Neuronal stem cell (in vitro differentiated cells): ENCODE results near the gene APAF1.

Experiments
- DNase-seq: peaks from one replicate; pipeline ENCODE4 v3.0.0-alpha.2; 2013; ENCODE audit warnings: low spot score
- H2AFZ ChIP-seq: one replicate; pipeline ENCODE4 v1.6.1; 2013; ENCODE audit warnings: mild to moderate bottlenecking, low read length, inconsistent platforms
- H2AK5ac ChIP-seq: 2 replicates; pipeline ENCODE4 v1.6.1; 2013; ENCODE audit warnings: low read depth, mild to moderate bottlenecking, inconsistent platforms, low read length, moderate library complexity, mixed read lengths
- H2BK120ac ChIP-seq: 2 replicates; pipeline ENCODE4 v1.6.1; 2013; ENCODE audit warnings: low read depth, mild to moderate bottlenecking, inconsistent platforms, low read length, moderate library complexity, mixed read lengths
- H2BK12ac ChIP-seq: one replicate; pipeline ENCODE4 v1.6.1; 2013; ENCODE audit warnings: low read length, inconsistent platforms
- H2BK15ac ChIP-seq: 2 replicates; pipeline ENCODE4 v1.6.1; 2013; ENCODE audit warnings: mild to moderate bottlenecking, low read length, inconsistent platforms, mixed read lengths
- H2BK5ac ChIP-seq: one replicate; pipeline ENCODE4 v1.6.1; 2013; ENCODE audit warnings: inconsistent platforms, mild to moderate bottlenecking, low read length, moderate library complexity
- H3K14ac ChIP-seq: one replicate; pipeline ENCODE4 v1.6.1; 2013; ENCODE audit warnings: low read length, inconsistent platforms
- H3K18ac ChIP-seq: 2 replicates; pipeline ENCODE4 v1.6.1; 2013; ENCODE audit warnings: low read length, inconsistent platforms
- H3K23ac ChIP-seq: 2 replicates; pipeline ENCODE4 v1.6.1; 2013; ENCODE audit warnings: low read depth, mild to moderate bottlenecking, mixed read lengths, low read length, inconsistent platforms; ENCODE audit not compliant: poor library complexity
- H3K27ac ChIP-seq: replicated peaks from 3 replicates; pipeline ENCODE4 v1.5.1; 2013; ENCODE audit warnings: low read length, inconsistent platforms
- H3K27me3 ChIP-seq, 3 experiments: 2 replicates each; pipeline ENCODE4 v1.6.1; 2013; ENCODE audit warnings: low read length in 3 of 3, mild to moderate bottlenecking in 2 of 3, inconsistent platforms in 1 of 3, low read depth in 1 of 3, mixed read lengths in 1 of 3, moderate library complexity in 1 of 3; ENCODE audit not compliant: control insufficient read depth in 3 of 3, insufficient read depth in 3 of 3
- H3K36me3 ChIP-seq, 2 donors: replicated peaks in 1 of 2; 2 replicates each; pipeline ENCODE4 v1.6.1; 2013; ENCODE audit warnings: low read length in 2 of 2; ENCODE audit not compliant: control insufficient read depth in 2 of 2, insufficient read depth in 2 of 2
- H3K4ac ChIP-seq: 2 replicates; pipeline ENCODE4 v1.6.1; 2013; ENCODE audit warnings: inconsistent platforms, mild to moderate bottlenecking, low read length, moderate library complexity
- H3K4me1 ChIP-seq, 2 donors: 1 replicate in 1 of 2; 2 replicates in 1 of 2; pipeline ENCODE4 v1.6.1; 2013; ENCODE audit warnings: low read length in 2 of 2, low read depth in 1 of 2; ENCODE audit not compliant: control insufficient read depth in 2 of 2, insufficient read depth in 1 of 2
- H3K4me2 ChIP-seq: one replicate; pipeline ENCODE4 v1.6.1; 2013; ENCODE audit warnings: mild to moderate bottlenecking, low read length, inconsistent platforms; ENCODE audit not compliant: insufficient read depth, poor library complexity, severe bottlenecking
- H3K4me3 ChIP-seq, 2 donors: 2 replicates each; pipeline ENCODE4 v1.5.1; 2013; ENCODE audit warnings: low read length in 2 of 2, mild to moderate bottlenecking in 2 of 2, inconsistent platforms in 1 of 2, moderate library complexity in 1 of 2
- H3K79me1 ChIP-seq: one replicate; pipeline ENCODE4 v1.6.1; 2013; ENCODE audit warnings: low read depth, mild to moderate bottlenecking, inconsistent platforms, low read length, moderate library complexity
- H3K9ac ChIP-seq: one replicate; pipeline ENCODE4 v1.6.1; 2013; ENCODE audit warnings: mild to moderate bottlenecking, low read depth, low read length, inconsistent platforms; ENCODE audit not compliant: poor library complexity
- H3K9me3 ChIP-seq, 2 donors: replicated peaks in 1 of 2; 2 replicates each; pipeline versions ENCODE3 to v1.6.1; 2013; ENCODE audit warnings: low read length in 2 of 2, mild to moderate bottlenecking in 2 of 2, inconsistent platforms in 1 of 2, low read depth in 1 of 2, mixed read lengths in 1 of 2, moderate library complexity in 1 of 2; ENCODE audit not compliant: control insufficient read depth in 2 of 2, insufficient read depth in 1 of 2
- H4K8ac ChIP-seq: one replicate; pipeline ENCODE4 v1.6.1; 2013; ENCODE audit warnings: low read depth, mild to moderate bottlenecking, inconsistent platforms, low read length, moderate library complexity
- H4K91ac ChIP-seq: one replicate; pipeline ENCODE4 v1.6.1; 2013; ENCODE audit warnings: low read length, low read depth, mild to moderate bottlenecking, inconsistent platforms; ENCODE audit not compliant: poor library complexity
- WGBS, 2 donors: extraction: QIAGEN DNeasy Blood & Tissue Kit; methylation state at CpG; one replicate each; pipeline ENCODE4 v1.1.7; 2013; ENCODE audit warnings: missing lambda C conversion rate in 2 of 2, mixed read lengths in 1 of 2; ENCODE audit not compliant: insufficient read length in 2 of 2, insufficient replicate concordance in 1 of 2; ENCODE audit errors: extremely low coverage in 2 of 2; 5-methylcytosine and 5-hydroxymethylcytosine counted together

APAF1 gene

DNA sequence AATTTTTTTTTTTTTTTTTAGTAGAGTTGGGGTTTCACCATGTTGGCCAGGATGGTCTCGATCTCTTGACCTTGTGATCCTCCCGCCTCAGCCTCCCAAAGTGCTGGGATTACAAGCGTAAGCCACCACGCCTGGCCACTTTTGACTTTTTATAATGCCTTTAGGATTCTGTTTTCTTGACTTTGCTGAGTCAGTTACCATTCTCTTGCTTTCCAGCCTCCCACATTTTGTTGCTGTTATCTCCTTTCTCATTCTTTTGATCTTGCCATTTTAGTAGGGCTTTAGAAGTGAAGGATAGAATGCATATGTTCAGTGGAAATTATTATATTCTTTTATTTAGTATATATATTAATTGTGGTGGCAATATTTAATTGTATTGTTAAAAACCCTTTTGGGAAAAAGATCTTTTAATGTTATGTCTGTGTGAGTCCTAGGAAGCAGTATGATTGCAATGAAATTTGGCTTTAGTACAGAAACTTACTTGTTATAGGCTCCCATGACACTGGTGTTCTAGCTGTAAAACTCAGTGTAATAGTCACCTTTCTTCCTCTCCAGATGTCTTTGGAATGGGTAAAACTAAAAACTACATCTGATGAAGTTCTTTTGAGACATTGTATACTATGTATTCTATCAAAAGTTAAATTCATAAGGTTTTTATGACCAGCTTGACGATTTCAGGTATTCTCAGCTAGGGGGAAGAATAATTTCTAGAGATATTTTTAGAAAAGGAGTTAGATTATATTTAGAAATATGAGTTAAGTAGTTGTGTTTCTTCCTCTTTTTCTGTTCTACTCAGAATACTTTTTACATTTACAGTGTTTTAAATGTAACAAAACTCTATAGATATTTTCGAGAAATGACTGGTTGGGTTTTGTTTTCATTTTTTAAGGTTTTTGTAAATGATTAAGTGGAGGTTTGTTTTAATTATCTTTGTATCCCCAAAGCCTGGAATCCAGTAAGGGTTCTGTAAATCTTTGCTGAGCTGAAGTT lies 74.7 kb downstream of the APAF1 start:
- Histone ChIP-seq H4K91ac (no peak overlapping the region), H3K9me3 (no peaks in the 10 kb centered on the region), H2BK120ac (no peak overlapping the region), H3K23ac (no peak overlapping the region), H3K27ac (no peak overlapping the region), H3K79me1 (no peaks in the 10 kb centered on the region), H3K4me2 (no peak overlapping the region), H3K4me1 (no peaks in the 10 kb centered on the region), H3K18ac (no peak overlapping the region), H3K4me3 (no peak overlapping the region), H2AFZ (no peak overlapping the region), H3K36me3 (peaks cover 0 to 92% of the 10 kb centered on the region in 2 donors), H4K8ac (no peak overlapping the region), H2AK5ac (no peak overlapping the region), H3K4ac (no peak overlapping the region), H3K9ac (no peak overlapping the region), H3K27me3 (no peaks in the 10 kb centered on the region), H2BK12ac (no peak overlapping the region), H3K14ac (no peak overlapping the region), H2BK5ac (no peak overlapping the region), H2BK15ac (no peak overlapping the region)
- no peak for DNase-seq
- WGBS, 2 donors = no CpG with 5 or more reads among the region's 6 CpGs

DNA sequence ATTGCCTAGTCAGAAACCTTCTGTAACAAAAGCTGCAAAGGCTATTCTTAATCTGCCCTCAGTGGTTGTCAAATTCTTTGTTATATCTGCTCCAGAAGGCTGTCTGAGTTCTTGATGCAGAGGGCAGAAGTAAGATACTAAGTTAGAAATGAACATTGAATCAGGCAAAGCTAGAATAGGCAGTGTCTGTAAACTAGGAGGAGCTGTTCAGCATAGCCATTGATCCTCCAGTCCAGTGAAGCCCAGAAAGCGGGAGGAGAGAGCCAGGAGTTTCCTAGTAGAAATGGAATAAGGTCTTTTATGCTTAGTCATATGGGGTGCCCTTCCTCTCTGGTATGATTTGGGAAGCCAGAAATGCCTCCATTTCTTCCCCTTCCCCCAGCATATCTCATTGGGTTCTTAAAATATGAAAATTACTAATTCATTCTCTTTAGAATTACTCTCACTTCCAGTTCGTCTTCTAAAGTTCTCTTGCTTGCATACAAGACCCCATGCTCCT lies 76.2 kb downstream of the APAF1 start:
- no peak overlapping the region for H2AK5ac ChIP-seq
- H2BK5ac ChIP-seq = no peak overlapping the region
- no peaks in the 10 kb centered on the region for H3K9me3 ChIP-seq
- peaks cover 4 to 11% of the 10 kb centered on the region in 2 donors for H3K4me1 ChIP-seq
- H3K4ac ChIP-seq = no peak overlapping the region
- WGBS, 2 donors = no CpG with 5 or more reads among the region's 2 CpGs
- H3K27ac ChIP-seq = no peak overlapping the region
- no peak overlapping the region for H3K14ac ChIP-seq
- H3K79me1 ChIP-seq = no peaks in the 10 kb centered on the region
- no peak overlapping the region for H2AFZ ChIP-seq
- H2BK15ac ChIP-seq = no peak overlapping the region
- H2BK120ac ChIP-seq = no peak overlapping the region
- no peak overlapping the region for H3K4me3 ChIP-seq
- no peak overlapping the region for H2BK12ac ChIP-seq
- peaks cover 0 to 87% of the 10 kb centered on the region in 2 donors for H3K36me3 ChIP-seq
- no peak overlapping the region for H3K4me2 ChIP-seq
- H3K23ac ChIP-seq = no peak overlapping the region
- no peak for DNase-seq
- H3K18ac ChIP-seq = no peak overlapping the region
- H4K91ac ChIP-seq = no peak overlapping the region
- H3K9ac ChIP-seq = no peak overlapping the region
- H3K27me3 ChIP-seq = no peaks in the 10 kb centered on the region
- H4K8ac ChIP-seq = no peak overlapping the region

DNA sequence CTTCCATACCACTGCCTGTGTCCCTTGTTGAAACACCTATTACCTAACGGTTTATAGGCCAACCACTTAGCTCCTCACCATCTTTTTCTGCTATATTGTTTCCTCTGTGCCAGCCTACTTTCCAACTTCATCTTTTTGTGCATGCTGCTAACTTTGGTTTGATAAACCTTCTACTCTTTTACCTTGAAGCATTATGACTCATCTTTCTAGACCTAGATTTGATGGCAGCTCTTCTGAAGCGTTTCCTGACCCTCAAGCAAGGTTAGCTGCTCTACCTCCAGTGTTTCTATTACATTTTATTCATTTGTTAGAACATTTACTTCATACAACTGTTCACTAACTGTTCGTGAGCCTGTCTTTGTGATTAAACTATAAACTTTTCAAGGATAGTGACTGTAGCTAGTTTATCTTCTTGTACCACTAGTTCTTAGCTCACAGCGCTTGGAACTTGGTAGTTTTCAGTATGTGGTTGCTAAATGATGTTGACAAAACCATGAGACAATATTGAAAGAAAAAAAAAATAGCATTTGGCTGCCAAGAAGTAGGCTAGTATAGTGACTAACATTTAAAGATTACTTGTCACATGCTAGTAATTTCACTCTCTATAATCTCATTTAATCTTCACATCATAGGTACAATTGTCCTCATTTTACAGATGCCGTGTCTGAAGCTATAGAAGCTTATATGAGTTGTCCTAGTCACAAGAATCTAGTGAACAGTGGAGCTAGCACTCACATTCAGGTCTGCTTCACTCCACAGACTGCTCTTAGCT lies 79.5 kb downstream of the APAF1 start:
- Histone ChIP-seq H3K23ac (no peak overlapping the region), H4K8ac (no peak overlapping the region), H3K79me1 (no peaks in the 10 kb centered on the region), H2BK12ac (no peak overlapping the region), H3K4me1 (peaks cover 4 to 14% of the 10 kb centered on the region in 2 donors), H3K27ac (no peak overlapping the region), H2AFZ (no peak overlapping the region), H3K36me3 (peaks cover 7 to 88% of the 10 kb centered on the region in 2 donors), H3K4me2 (no peak overlapping the region), H2AK5ac (no peak overlapping the region), H4K91ac (no peak overlapping the region), H3K9me3 (no peaks in the 10 kb centered on the region), H3K4ac (no peak overlapping the region), H2BK5ac (no peak overlapping the region), H3K9ac (no peak overlapping the region), H2BK15ac (no peak overlapping the region), H3K18ac (no peak overlapping the region), H3K27me3 (no peaks in the 10 kb centered on the region), H3K14ac (no peak overlapping the region), H2BK120ac (no peak overlapping the region), H3K4me3 (no peak overlapping the region)
- WGBS, 2 donors = no CpG with 5 or more reads among the region's 5 CpGs
- no peak for DNase-seq
